HEK293 (cell line): ENCODE measurements around the gene CHN2.

ENCODE experiments used
- CTCF ChIP-seq: fragments of 450-650 bp; formaldehyde crosslinking; IDR thresholded peaks from 2 replicates; pipeline ENCODE4 v1.5.1; 2016; ENCODE audit warnings: missing biosample characterization, missing genetic modification characterization
- ZFP3 ChIP-seq: fragments of 450-650 bp; formaldehyde crosslinking; IDR thresholded peaks from 2 replicates; pipeline ENCODE4 v1.5.1; 2016; ENCODE audit warnings: low read depth, missing biosample characterization, missing genetic modification characterization
- ZNF239 ChIP-seq: fragments of 450-650 bp; formaldehyde crosslinking; IDR thresholded peaks from 2 replicates; pipeline ENCODE4 v1.5.1; 2016; ENCODE audit warnings: missing biosample characterization, missing genetic modification characterization
- ZNF366 ChIP-seq: fragments of 450-650 bp; formaldehyde crosslinking; conservative IDR thresholded peaks from 2 replicates; pipeline ENCODE4 v1.5.1; 2016; ENCODE audit warnings: missing biosample characterization, missing genetic modification characterization
- TF ChIP-seq, protein P1 (sequence below): fragments of 450-650 bp; formaldehyde crosslinking; IDR thresholded peaks from 2 replicates; pipeline ENCODE4 v1.5.1; 2016; ENCODE audit warnings: missing biosample characterization, missing genetic modification characterization

DNA sequence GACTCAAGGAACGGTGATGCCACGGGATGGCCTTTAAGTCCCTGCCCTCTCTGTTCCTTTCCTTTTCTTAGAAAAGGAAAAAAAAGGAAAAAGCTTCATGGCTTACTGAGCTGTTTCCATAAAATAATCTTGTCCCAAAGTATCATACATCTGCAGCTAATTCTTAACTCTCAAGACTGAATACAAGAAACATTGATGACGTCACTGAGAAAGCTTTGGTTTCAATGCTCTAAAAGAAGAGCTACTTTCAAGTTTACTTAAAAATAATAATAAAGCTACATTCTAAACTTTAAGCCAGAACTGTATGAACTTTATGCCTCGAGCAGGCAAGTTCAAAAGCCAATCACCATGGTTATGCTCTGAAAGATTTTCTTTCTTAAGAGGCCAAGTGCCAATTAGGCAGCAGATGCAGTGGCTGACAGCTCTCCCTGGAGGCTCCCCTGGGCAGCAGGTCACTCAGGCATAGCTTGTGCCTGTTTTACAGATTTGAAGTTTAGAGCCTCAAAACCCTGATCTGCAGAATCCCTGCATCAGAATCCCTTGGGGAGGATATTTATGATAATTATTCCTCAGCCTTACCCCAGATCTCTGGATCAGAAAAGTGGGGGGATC lies 165.0 kb downstream of the CHN2 start:
- no peak for TF ChIP-seq CTCF
- no peak for TF ChIP-seq ZNF366 (tag by site-specific recombination)
- TF ChIP-seq ZFP3 (tag by site-specific recombination) = no peak
- TF ChIP-seq ZNF239 (tag by site-specific recombination) = no peak
- TF ChIP-seq, protein P1, sequence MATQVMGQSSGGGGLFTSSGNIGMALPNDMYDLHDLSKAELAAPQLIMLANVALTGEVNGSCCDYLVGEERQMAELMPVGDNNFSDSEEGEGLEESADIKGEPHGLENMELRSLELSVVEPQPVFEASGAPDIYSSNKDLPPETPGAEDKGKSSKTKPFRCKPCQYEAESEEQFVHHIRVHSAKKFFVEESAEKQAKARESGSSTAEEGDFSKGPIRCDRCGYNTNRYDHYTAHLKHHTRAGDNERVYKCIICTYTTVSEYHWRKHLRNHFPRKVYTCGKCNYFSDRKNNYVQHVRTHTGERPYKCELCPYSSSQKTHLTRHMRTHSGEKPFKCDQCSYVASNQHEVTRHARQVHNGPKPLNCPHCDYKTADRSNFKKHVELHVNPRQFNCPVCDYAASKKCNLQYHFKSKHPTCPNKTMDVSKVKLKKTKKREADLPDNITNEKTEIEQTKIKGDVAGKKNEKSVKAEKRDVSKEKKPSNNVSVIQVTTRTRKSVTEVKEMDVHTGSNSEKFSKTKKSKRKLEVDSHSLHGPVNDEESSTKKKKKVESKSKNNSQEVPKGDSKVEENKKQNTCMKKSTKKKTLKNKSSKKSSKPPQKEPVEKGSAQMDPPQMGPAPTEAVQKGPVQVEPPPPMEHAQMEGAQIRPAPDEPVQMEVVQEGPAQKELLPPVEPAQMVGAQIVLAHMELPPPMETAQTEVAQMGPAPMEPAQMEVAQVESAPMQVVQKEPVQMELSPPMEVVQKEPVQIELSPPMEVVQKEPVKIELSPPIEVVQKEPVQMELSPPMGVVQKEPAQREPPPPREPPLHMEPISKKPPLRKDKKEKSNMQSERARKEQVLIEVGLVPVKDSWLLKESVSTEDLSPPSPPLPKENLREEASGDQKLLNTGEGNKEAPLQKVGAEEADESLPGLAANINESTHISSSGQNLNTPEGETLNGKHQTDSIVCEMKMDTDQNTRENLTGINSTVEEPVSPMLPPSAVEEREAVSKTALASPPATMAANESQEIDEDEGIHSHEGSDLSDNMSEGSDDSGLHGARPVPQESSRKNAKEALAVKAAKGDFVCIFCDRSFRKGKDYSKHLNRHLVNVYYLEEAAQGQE (tag by site-specific recombination) = no peak
